Measurements from ENCODE around the gene TOPORS. TPM values are rescaled to one million over a fixed set of nuclear protein-coding genes. Genes with fewer than 3 reads are reported as not detected.

TOPORS gene
- total and polyA plus RNA-seq, 2 experiments from 2014 or later: 31.8 to 35.9 TPM

- H3K36me3 ChIP-seq (ENCODE audit: insufficient read depth): no peaks in the 10 kb centered on the region
- TF ChIP-seq ZNF114 (CRISPR knock-in tag; IDR thresholded peaks at IDR 0.05) (no peak), CTCF (conservative IDR thresholded peaks at IDR 0.05; ENCODE audit: low read depth in 2 of 2) (no peak), NANOG (IDR thresholded peaks at IDR 0.05; ENCODE audit: borderline replicate concordance) (no peak), EZH2 (IDR thresholded peaks at IDR 0.05; ENCODE audit: low read depth, unreplicated experiment) (no peak), ZNF331 (CRISPR knock-in tag; IDR thresholded peaks at IDR 0.05; ENCODE audit: low read depth) (no peak), JUNB (IDR thresholded peaks at IDR 0.05; ENCODE audit: unreplicated experiment) (no peak), STAT1 (IDR thresholded peaks at IDR 0.05; ENCODE audit: unreplicated experiment) (no peak), CREB1 (CRISPR knock-in tag; IDR thresholded peaks at IDR 0.05; ENCODE audit: low read depth) (no peak), EZH2phosphoT487 (IDR thresholded peaks at IDR 0.05; ENCODE audit: unreplicated experiment) (no peak), POLR2AphosphoS5 (IDR thresholded peaks at IDR 0.05; ENCODE audit: low read depth) (no peak), ZNF462 (CRISPR knock-in tag; IDR thresholded peaks at IDR 0.05) (no peak)
- TF ChIP-seq, protein P1, sequence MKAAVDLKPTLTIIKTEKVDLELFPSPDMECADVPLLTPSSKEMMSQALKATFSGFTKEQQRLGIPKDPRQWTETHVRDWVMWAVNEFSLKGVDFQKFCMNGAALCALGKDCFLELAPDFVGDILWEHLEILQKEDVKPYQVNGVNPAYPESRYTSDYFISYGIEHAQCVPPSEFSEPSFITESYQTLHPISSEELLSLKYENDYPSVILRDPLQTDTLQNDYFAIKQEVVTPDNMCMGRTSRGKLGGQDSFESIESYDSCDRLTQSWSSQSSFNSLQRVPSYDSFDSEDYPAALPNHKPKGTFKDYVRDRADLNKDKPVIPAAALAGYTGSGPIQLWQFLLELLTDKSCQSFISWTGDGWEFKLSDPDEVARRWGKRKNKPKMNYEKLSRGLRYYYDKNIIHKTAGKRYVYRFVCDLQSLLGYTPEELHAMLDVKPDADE (IDR thresholded peaks at IDR 0.05): no peak
- TF ChIP-seq, protein P2, sequence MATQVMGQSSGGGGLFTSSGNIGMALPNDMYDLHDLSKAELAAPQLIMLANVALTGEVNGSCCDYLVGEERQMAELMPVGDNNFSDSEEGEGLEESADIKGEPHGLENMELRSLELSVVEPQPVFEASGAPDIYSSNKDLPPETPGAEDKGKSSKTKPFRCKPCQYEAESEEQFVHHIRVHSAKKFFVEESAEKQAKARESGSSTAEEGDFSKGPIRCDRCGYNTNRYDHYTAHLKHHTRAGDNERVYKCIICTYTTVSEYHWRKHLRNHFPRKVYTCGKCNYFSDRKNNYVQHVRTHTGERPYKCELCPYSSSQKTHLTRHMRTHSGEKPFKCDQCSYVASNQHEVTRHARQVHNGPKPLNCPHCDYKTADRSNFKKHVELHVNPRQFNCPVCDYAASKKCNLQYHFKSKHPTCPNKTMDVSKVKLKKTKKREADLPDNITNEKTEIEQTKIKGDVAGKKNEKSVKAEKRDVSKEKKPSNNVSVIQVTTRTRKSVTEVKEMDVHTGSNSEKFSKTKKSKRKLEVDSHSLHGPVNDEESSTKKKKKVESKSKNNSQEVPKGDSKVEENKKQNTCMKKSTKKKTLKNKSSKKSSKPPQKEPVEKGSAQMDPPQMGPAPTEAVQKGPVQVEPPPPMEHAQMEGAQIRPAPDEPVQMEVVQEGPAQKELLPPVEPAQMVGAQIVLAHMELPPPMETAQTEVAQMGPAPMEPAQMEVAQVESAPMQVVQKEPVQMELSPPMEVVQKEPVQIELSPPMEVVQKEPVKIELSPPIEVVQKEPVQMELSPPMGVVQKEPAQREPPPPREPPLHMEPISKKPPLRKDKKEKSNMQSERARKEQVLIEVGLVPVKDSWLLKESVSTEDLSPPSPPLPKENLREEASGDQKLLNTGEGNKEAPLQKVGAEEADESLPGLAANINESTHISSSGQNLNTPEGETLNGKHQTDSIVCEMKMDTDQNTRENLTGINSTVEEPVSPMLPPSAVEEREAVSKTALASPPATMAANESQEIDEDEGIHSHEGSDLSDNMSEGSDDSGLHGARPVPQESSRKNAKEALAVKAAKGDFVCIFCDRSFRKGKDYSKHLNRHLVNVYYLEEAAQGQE (IDR thresholded peaks at IDR 0.05; ENCODE audit: unreplicated experiment): no peak
- no peaks in the 10 kb centered on the region for H3K27me3 ChIP-seq (ENCODE audit: insufficient read depth)
- H3K27ac ChIP-seq (ENCODE audit: low read depth): no peak overlapping the region
- Mint-ChIP-seq H3K36me3 (ENCODE audit: low read depth) (no peaks in the 10 kb centered on the region), H3K27ac (no peak overlapping the region), H3K27me3 (ENCODE audit: insufficient read depth, low read depth, poor library complexity) (no peaks in the 10 kb centered on the region), H3K4me1 (no peaks in the 10 kb centered on the region), H3K9me3 (no peaks in the 10 kb centered on the region), H3K4me3 (no peak overlapping the region)
- H3K4me2 ChIP-seq: no peak overlapping the region
- no peaks in the 10 kb centered on the region for H3F3A ChIP-seq (replicated peaks; ENCODE audit: low read depth)
- DNase-seq (ENCODE audit: low spot score): no peak
- ATAC-seq: no peak
- 0 out of 2 replicates have a peak, but pooled peaks cover 3% of the 10 kb centered on the region for H3K9me2 ChIP-seq (ENCODE audit: insufficient read depth)
- H2AFZ ChIP-seq: no peak overlapping the region
- no peaks in the 10 kb centered on the region for H3K79me2 ChIP-seq (replicated peaks; ENCODE audit: insufficient read depth)
- H4K20me1 ChIP-seq (replicated peaks; ENCODE audit: insufficient read depth): no peaks in the 10 kb centered on the region
- no peaks in the 10 kb centered on the region for H3K4me1 ChIP-seq (ENCODE audit: insufficient read depth)
- H3K4me3 ChIP-seq: no peak overlapping the region
Measured at GRCh38 chr9:32590476-32590875, 38.1 kb upstream of the TOPORS start.

Data from GM23338 (cell line).